Upper lobe of left lung (tissue), 6 donors: ENCODE measurements around the gene SH2D2A. TPM values are rescaled to one million over a fixed set of nuclear protein-coding genes. Genes with fewer than 3 reads are reported as not detected.

Experiments used
- ATAC-seq, 2 donors: fragments of 200-7000 bp; cut with Tn5 transposase; one replicate each; pipeline ENCODE4 v1.9.1; 2022; ENCODE audit warnings: mild to moderate bottlenecking in 2 of 2, moderate library complexity in 2 of 2; ENCODE audit not compliant: low FRiP score in 2 of 2
- DNase-seq, 2 donors: peaks; one replicate each; pipeline ENCODE4 v3.0.0-alpha.2; 2019 to 2020
- H3K27ac ChIP-seq, 4 donors: fragments of 200-600 bp; sonication (generic); one replicate each; pipeline ENCODE4 v1.5.1; 2016 to 2019
- H3K27me3 ChIP-seq, 4 donors: fragments of 200-600 bp; sonication (generic); one replicate each; pipeline ENCODE4 v1.5.1; 2017 to 2019
- H3K36me3 ChIP-seq, 4 donors: fragments of 200-600 bp; sonication (generic); one replicate each; pipeline ENCODE4 v1.5.1; 2016 to 2019
- H3K4me1 ChIP-seq, 4 donors: fragments of 200-600 bp; sonication (generic); one replicate each; pipeline ENCODE4 v1.5.1; 2018 to 2019
- H3K4me3 ChIP-seq, 4 donors: fragments of 200-600 bp; sonication (generic); one replicate each; pipeline ENCODE4 v1.5.1; 2017 to 2019; ENCODE audit warnings: mild to moderate bottlenecking in 2 of 4, moderate library complexity in 1 of 4
- H3K9me3 ChIP-seq, 4 donors: fragments of 200-600 bp; sonication (generic); one replicate each; pipeline ENCODE4 v1.5.1; 2018 to 2019
- CTCF ChIP-seq, 6 experiments: fragments of 450-650 bp in 4 of 6; fragments of 200-600 bp in 2 of 6; sonication (generic) in 2 of 6; IDR thresholded peaks; one replicate each; pipeline ENCODE4 v1.5.1; 2016 to 2019; ENCODE audit warnings: antibody characterized with exemption in 6 of 6
- EP300 ChIP-seq, 4 donors: sonication (generic); formaldehyde crosslinking; IDR thresholded peaks; one replicate each; pipeline ENCODE4 v1.5.1; 2017; ENCODE audit warnings: antibody characterized with exemption in 4 of 4, control low read depth in 2 of 4
- POLR2A ChIP-seq, 4 donors: fragments of 450-650 bp; IDR thresholded peaks; one replicate each; pipeline ENCODE4 v1.5.1; 2016 to 2017; ENCODE audit warnings: antibody characterized with exemption in 4 of 4, mild to moderate bottlenecking in 2 of 4
- POLR2AphosphoS5 ChIP-seq, 2 donors: sonication (generic); formaldehyde crosslinking; IDR thresholded peaks; one replicate each; pipeline ENCODE4 v1.5.1; 2017; ENCODE audit warnings: antibody characterized with exemption in 2 of 2
- WGBS, 2 donors: methylation state at CpG; one replicate each; pipeline ENCODE4 v1.1.5; 2017 to 2018; 5-methylcytosine and 5-hydroxymethylcytosine counted together
- total RNA-seq, 6 donors: library from RNA; depleted of rRNA in 4 of 6; stranded (reverse); fragments of >200 nt in 4 of 6; gene quantifications; one replicate each; pipeline versions ENCODE4 v1.1.0 to v1.2.1, GENCODE V29; 2016 to 2021
- donor health status: DM: no; HTN: no; CAD: no; lungs with moderate emphysema.
- donor health status: DM: no; HTN: yes; CAD: no; lungs with severe emphysema.

Gene SH2D2A
- total RNA-seq, 6 donors from 2014 or later = 2.3 to 8.4 (median 5.0) TPM

- Histone ChIP-seq H3K27ac (no peak overlapping the region), H3K4me3 (no peak overlapping the region), H3K9me3 (no peaks in the 10 kb centered on the region), H3K27me3 (peaks cover 0 to 24% (median 9%) of the 10 kb centered on the region in 4 donors), H3K36me3 (no peaks in the 10 kb centered on the region), H3K4me1 (peaks cover 7 to 12% (median 9%) of the 10 kb centered on the region in 4 donors)
- WGBS, 2 donors = 76 to 79% methylated on average over 12 to 16 of the region's 16 CpGs
- ATAC-seq (no peak), DNase-seq (peak in 1 of 2 donors; percentile 50)
- TF ChIP-seq POLR2A (IDR thresholded peaks at IDR 0.05) = no peak
- TF ChIP-seq CTCF (IDR thresholded peaks at IDR 0.05) = no peak
- no peak for TF ChIP-seq EP300 (IDR thresholded peaks at IDR 0.05)
- no peak for TF ChIP-seq POLR2AphosphoS5 (IDR thresholded peaks at IDR 0.05)
Observed at GRCh38 chr1:156841295-156841855, 24.7 kb upstream of the SH2D2A start.

DNA sequence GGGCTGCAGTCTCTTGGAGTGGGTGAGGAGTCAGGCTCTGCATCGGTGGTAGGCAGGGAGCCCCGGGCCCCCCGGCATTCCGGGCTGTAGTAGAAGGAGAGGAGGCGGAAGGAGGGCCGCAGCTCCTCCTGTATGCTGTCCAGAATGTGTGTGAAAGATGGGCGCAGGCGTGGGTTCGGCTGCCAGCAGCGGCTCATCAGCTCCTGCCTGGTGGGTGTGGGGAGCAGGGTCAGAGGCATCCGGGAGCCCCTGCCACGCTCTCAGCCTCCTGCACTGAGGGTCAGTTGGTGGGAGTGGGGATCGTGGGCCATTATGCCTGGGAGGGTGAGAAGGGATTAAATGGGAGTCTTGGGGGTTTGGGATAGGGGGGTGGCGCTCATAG lies 24.2 kb upstream of the SH2D2A start:
- Histone ChIP-seq H3K4me3 (no peak overlapping the region), H3K27me3 (peaks cover 0 to 23% (median 8%) of the 10 kb centered on the region in 4 donors), H3K27ac (no peak overlapping the region), H3K4me1 (peaks cover 7 to 12% (median 9%) of the 10 kb centered on the region in 4 donors), H3K36me3 (no peaks in the 10 kb centered on the region), H3K9me3 (no peaks in the 10 kb centered on the region)
- 55 to 61% methylated on average over 13 to 14 of the region's 14 CpGs for WGBS, 2 donors
- no peak for ATAC-seq
- TF ChIP-seq POLR2AphosphoS5 (IDR thresholded peaks at IDR 0.05) (no peak), EP300 (IDR thresholded peaks at IDR 0.05) (no peak), POLR2A (IDR thresholded peaks at IDR 0.05) (no peak), CTCF (IDR thresholded peaks at IDR 0.05) (no peak)
- peak in 1 of 2 donors; percentile 70 for DNase-seq

DNA sequence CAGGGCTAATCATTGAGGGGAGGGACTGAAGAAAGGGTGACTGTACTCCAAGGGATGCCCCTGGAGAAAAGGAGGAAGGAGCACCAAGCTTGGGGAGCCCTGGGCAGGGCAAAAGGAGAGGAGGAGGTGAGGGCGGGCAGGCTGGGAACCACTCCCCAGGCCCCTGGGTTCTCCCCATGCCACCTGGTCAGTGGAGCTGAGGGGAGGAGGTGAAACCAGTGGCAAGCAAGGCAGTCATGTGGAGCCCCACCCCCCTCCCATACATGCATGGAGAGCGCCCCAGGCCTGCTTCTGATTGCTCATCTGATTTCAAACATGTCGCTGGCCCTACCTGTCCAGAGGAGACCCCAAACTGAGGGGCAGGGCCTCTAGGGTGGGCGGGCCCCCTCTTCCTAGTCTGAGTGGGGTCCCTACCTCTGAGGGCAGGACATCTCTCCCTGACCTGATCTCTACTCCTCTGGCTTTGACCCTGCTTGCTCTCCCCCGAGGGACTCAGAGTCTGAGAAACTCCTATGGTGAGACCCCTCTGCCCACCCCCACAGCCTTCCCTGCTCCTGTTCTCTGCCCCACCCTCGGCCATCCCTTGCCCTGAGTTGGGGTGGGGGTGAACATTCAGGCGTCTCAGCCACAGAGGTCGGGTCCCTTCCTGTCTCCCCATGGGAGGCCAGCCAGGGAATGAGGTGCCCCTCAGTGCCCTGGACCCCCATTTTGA lies 23.7 kb upstream of the SH2D2A start:
- Histone ChIP-seq H3K27me3 (peaks cover 0 to 20% (median 5%) of the 10 kb centered on the region in 4 donors), H3K9me3 (no peaks in the 10 kb centered on the region), H3K4me3 (no peak overlapping the region), H3K36me3 (no peaks in the 10 kb centered on the region), H3K4me1 (peaks cover 4 to 7% (median 6%) of the 10 kb centered on the region in 4 donors), H3K27ac (no peak overlapping the region)
- ATAC-seq (no peak), DNase-seq (no peak)
- WGBS, 2 donors = 49 to 52% methylated on average over 7 to 8 of the region's 8 CpGs
- no peak for TF ChIP-seq POLR2A (IDR thresholded peaks at IDR 0.05)

DNA sequence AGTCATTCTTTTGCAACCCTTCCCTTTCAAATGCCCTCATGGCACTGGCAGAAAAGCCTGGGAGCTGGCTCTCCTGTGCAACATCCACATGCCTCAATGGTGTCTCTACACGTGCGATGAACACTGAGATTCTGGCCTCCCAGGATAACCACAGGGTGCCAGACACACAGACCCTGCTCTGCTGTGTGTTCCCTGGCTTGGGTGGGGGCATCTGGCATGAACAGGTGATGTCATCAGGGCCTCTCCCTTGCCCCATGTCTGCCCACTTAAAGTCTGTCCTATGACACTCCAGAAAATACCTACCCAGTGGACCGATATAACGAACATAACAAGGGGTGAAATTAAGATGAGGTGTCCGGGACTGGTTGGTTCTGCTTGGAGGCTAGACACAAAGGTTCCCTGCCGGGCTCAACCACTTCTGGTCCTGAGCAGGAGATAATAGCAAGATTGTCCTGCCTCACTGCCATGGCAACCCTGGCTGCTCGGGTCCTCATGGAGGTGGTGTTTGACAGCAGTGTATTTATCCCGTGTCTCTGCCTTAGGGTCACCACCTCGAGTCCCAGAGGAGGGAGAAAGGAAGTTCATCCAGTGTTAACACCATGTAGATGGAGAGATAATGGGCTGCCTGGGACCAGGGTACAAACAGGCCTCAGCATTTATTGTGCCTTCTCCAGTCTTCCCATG lies 22.9 kb upstream of the SH2D2A start:
- Histone ChIP-seq H3K4me3 (no peak overlapping the region), H3K4me1 (no peaks in the 10 kb centered on the region), H3K9me3 (no peaks in the 10 kb centered on the region), H3K36me3 (no peaks in the 10 kb centered on the region), H3K27me3 (peaks cover 0 to 12% (median 1%) of the 10 kb centered on the region in 4 donors), H3K27ac (no peak overlapping the region)
- 29 to 37% methylated on average over 7 to 9 of the region's 9 CpGs for WGBS, 2 donors
- DNase-seq = no peak
- ATAC-seq = no peak
- TF ChIP-seq POLR2AphosphoS5 (IDR thresholded peaks at IDR 0.05) (no peak), POLR2A (IDR thresholded peaks at IDR 0.05) (no peak), EP300 (IDR thresholded peaks at IDR 0.05) (no peak), CTCF (IDR thresholded peaks at IDR 0.05) (no peak)

DNA sequence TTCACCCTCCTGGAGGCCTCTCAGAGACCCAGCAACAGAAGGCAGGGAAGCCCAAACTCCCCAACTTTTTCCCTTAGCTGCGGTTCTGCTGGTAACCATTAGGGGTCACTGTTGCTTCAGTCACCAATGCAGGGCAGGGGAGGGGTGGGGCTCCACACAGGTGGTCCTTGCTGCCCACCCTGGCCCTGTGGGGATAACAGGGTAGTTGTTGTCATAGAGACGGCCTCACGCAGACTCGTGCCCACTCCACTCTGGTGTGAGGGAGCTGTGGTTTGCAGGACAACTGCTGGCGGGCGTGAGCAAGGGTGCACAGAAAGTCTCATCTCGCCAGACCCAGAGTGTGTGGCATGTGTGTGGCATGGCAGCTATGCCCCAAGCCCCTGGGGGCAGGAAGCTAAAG lies 22.3 kb upstream of the SH2D2A start:
- Histone ChIP-seq H3K4me1 (no peaks in the 10 kb centered on the region), H3K27me3 (peaks cover 0 to 6% (median 0%) of the 10 kb centered on the region in 4 donors), H3K4me3 (no peak overlapping the region), H3K36me3 (no peaks in the 10 kb centered on the region), H3K9me3 (no peaks in the 10 kb centered on the region), H3K27ac (no peak overlapping the region)
- TF ChIP-seq CTCF (IDR thresholded peaks at IDR 0.05) (peak; percentile 68 to 80 (median 78)), EP300 (IDR thresholded peaks at IDR 0.05) (no peak), POLR2AphosphoS5 (IDR thresholded peaks at IDR 0.05) (no peak)
- 29 to 75% methylated on average over 2 to 7 of the region's 7 CpGs for WGBS, 2 donors
- ATAC-seq (peak in 1 of 2 donors; percentile 61), DNase-seq (no peak)
